HepG2 (cell line): Measurements from ENCODE around the gene C14orf119. TPM values are rescaled to one million over a fixed set of nuclear protein-coding genes. Genes with fewer than 3 reads are reported as not detected.

Source experiments
- CEBPG ChIP-seq: IDR thresholded peaks from 2 replicates; pipeline ENCODE4 v1.6.1; 2016
- FOSL1 ChIP-seq: sonication (generic); formaldehyde crosslinking; IDR thresholded peaks from 2 replicates; pipeline ENCODE4 v1.9.0; 2021; ENCODE audit warnings: missing genetic modification reagents, borderline replicate concordance
- FOXA1 ChIP-seq, 2 experiments: fragments of 450-650 bp in 1 of 2; sonication (generic) in 1 of 2; formaldehyde crosslinking in 1 of 2; IDR thresholded peaks; 2 replicates each; pipeline versions ENCODE4 v1.4.0 to v1.6.1; 2016 to 2020; ENCODE audit warnings: missing genetic modification reagents in 1 of 2
- FOXO1 ChIP-seq: sonication (generic); formaldehyde crosslinking; IDR thresholded peaks from 2 replicates; pipeline ENCODE4 v1.4.0; 2020; ENCODE audit warnings: missing genetic modification reagents
- HMG20A ChIP-seq: IDR thresholded peaks from 2 replicates; pipeline ENCODE4 v1.6.1; 2016; ENCODE audit warnings: borderline replicate concordance
- KDM5A ChIP-seq: fragments of 200-600 bp; sonication (generic); IDR thresholded peaks from 2 replicates; pipeline ENCODE4 v1.7.0; 2018; ENCODE audit warnings: antibody characterized with exemption, mild to moderate bottlenecking, low read length, borderline replicate concordance
- NFIB ChIP-seq: sonication (generic); formaldehyde crosslinking; IDR thresholded peaks from 2 replicates; pipeline ENCODE4 v1.9.0; 2021; ENCODE audit warnings: missing genetic modification reagents, mild to moderate bottlenecking, borderline replicate concordance
- POGK ChIP-seq: sonication (generic); formaldehyde crosslinking; conservative IDR thresholded peaks from 2 replicates; pipeline ENCODE4 v1.8.0; 2022; ENCODE audit warnings: mild to moderate bottlenecking, moderate library complexity, missing genetic modification reagents
- SNAI1 ChIP-seq: sonication (generic); formaldehyde crosslinking; IDR thresholded peaks from 2 replicates; pipeline ENCODE4 v1.5.0; 2020; ENCODE audit warnings: mild to moderate bottlenecking, missing genetic modification reagents, borderline replicate concordance
- TGIF2 ChIP-seq: IDR thresholded peaks from 2 replicates; pipeline ENCODE4 v1.6.1; 2016; ENCODE audit warnings: control low read depth, missing compliant biosample characterization
- ZBTB34 ChIP-seq: sonication (generic); formaldehyde crosslinking; IDR thresholded peaks from 2 replicates; pipeline ENCODE4 v1.8.0; 2022; ENCODE audit warnings: mild to moderate bottlenecking, missing genetic modification reagents
- ZNF547 ChIP-seq: sonication (generic); formaldehyde crosslinking; IDR thresholded peaks from 2 replicates; pipeline ENCODE4 v1.5.1; 2020; ENCODE audit warnings: mild to moderate bottlenecking, missing genetic modification reagents
- ZNF709 ChIP-seq: sonication (generic); formaldehyde crosslinking; IDR thresholded peaks from 2 replicates; pipeline ENCODE4 v1.5.0; 2020; ENCODE audit warnings: mild to moderate bottlenecking, missing genetic modification reagents
- ZNF773 ChIP-seq: sonication (generic); formaldehyde crosslinking; IDR thresholded peaks from 2 replicates; pipeline ENCODE4 v1.4.0; 2020; ENCODE audit warnings: missing genetic modification reagents, borderline replicate concordance
- polyA plus RNA-seq, 8 experiments: library from polyadenylated mRNA; depleted of rRNA in 3 of 8; stranded (reverse) in 7 of 8; unstranded in 1 of 8; fragments of >200 nt; fragmentation: Illumina TruSeq in 4 of 8; extraction: Trizol in 4 of 8; gene quantifications; 2 replicates each; pipeline versions ENCODE4 v1.2.1 to v1.2.3, GENCODE V29; 2011 to 2016; ENCODE audit warnings: low read depth in 4 of 8, missing spikeins in 1 of 8, mixed read lengths in 1 of 8; ENCODE audit not compliant: insufficient read depth in 1 of 8
- total RNA-seq, 5 experiments: library from RNA; depleted of rRNA; stranded (reverse); fragments of >200 nt; fragmentation: Illumina TruSeq; extraction: Trizol; gene quantifications; 2 replicates each; pipeline ENCODE4 v1.2.3, GENCODE V29; 2016; ENCODE audit warnings: low read depth in 1 of 5
- TF ChIP-seq, protein P1 (sequence below): sonication (generic); formaldehyde crosslinking; IDR thresholded peaks from 2 replicates; pipeline ENCODE4 v1.4.0; 2020; ENCODE audit warnings: missing genetic modification reagents, borderline replicate concordance

C14orf119 gene
- total and polyA plus RNA-seq, 2 of the 13 experiments (the other 11 are each of a cell fraction or from before 2014, with no cell fraction given), result 117 to 206 TPM

DNA sequence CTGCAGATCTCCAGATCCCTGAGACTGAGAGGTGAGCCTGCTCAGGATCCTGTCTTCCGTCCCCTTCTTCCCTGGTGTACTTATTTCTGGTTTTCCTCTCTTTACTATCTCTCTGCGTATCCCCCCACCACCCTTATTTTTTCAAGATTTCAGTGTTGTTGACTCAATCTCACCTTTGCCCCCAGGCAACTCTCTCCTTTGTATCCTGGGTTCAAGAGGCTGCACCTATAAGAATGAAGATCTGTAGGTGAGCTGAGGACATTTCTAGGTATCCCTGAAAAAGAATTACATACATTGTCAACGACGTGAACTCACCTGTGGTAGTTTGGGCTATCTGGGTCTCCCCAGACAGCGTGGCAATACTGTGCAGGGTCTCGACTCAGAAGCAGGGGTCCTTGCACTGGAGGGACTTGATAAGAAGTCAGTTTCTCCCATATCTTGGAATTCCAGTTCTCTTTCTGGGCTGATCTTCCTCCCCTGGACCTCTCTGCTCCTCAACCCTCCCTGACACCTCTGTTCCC lies 8.8 kb downstream of the C14orf119 start (continued):
- TF ChIP-seq POGK (no peak), CEBPG (CRISPR knock-in tag) (no peak), HMG20A (CRISPR knock-in tag) (no peak), FOXO1 (peak; percentile 12; the same call in 1 of the 2 replicates), ZNF547 (CRISPR knock-in tag) (no peak), ZNF709 (CRISPR knock-in tag) (0 out of 2 replicates have a peak, but pooled peaks have one; percentile 60), SNAI1 (no peak), ZNF773 (CRISPR knock-in tag) (no peak), NFIB (CRISPR knock-in tag) (no peak), TGIF2 (CRISPR knock-in tag) (no peak), KDM5A (no peak), ZBTB34 (CRISPR knock-in tag) (no peak), FOXA1 (IDR thresholded peaks at IDR 0.05) (no peak), FOXA1 (CRISPR knock-in tag; IDR thresholded peaks at IDR 0.05) (no peak), FOSL1 (no peak)
- TF ChIP-seq, protein P1, sequence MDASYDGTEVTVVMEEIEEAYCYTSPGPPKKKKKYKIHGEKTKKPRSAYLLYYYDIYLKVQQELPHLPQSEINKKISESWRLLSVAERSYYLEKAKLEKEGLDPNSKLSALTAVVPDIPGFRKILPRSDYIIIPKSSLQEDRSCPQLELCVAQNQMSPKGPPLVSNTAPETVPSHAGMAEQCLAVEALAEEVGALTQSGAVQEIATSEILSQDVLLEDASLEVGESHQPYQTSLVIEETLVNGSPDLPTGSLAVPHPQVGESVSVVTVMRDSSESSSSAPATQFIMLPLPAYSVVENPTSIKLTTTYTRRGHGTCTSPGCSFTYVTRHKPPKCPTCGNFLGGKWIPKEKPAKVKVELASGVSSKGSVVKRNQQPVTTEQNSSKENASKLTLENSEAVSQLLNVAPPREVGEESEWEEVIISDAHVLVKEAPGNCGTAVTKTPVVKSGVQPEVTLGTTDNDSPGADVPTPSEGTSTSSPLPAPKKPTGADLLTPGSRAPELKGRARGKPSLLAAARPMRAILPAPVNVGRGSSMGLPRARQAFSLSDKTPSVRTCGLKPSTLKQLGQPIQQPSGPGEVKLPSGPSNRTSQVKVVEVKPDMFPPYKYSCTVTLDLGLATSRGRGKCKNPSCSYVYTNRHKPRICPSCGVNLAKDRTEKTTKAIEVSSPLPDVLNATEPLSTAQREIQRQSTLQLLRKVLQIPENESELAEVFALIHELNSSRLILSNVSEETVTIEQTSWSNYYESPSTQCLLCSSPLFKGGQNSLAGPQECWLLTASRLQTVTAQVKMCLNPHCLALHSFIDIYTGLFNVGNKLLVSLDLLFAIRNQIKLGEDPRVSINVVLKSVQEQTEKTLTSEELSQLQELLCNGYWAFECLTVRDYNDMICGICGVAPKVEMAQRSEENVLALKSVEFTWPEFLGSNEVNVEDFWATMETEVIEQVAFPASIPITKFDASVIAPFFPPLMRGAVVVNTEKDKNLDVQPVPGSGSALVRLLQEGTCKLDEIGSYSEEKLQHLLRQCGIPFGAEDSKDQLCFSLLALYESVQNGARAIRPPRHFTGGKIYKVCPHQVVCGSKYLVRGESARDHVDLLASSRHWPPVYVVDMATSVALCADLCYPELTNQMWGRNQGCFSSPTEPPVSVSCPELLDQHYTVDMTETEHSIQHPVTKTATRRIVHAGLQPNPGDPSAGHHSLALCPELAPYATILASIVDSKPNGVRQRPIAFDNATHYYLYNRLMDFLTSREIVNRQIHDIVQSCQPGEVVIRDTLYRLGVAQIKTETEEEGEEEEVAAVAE (CRISPR knock-in tag), result no peak
